Coronary artery (tissue), 2 donors: ENCODE data around the gene FRAS1.

Experiments
- DNase-seq: peaks from one replicate; pipeline ENCODE4 v3.0.0-alpha.2; 2017; ENCODE audit warnings: low spot score
- H3K27ac ChIP-seq, 2 donors: fragments of 200-600 bp; sonication (generic); one replicate each; pipeline ENCODE4 v1.5.1; 2016 to 2019
- H3K4me3 ChIP-seq: fragments of 200-600 bp; sonication (generic); 2 replicates; pipeline ENCODE4 v1.5.1; 2016; ENCODE audit warnings: mild to moderate bottlenecking, moderate library complexity
- CTCF ChIP-seq: fragments of 200-600 bp; sonication (generic); IDR thresholded peaks from one replicate; pipeline ENCODE4 v1.5.1; 2019; ENCODE audit warnings: antibody characterized with exemption

Gene FRAS1

DNA sequence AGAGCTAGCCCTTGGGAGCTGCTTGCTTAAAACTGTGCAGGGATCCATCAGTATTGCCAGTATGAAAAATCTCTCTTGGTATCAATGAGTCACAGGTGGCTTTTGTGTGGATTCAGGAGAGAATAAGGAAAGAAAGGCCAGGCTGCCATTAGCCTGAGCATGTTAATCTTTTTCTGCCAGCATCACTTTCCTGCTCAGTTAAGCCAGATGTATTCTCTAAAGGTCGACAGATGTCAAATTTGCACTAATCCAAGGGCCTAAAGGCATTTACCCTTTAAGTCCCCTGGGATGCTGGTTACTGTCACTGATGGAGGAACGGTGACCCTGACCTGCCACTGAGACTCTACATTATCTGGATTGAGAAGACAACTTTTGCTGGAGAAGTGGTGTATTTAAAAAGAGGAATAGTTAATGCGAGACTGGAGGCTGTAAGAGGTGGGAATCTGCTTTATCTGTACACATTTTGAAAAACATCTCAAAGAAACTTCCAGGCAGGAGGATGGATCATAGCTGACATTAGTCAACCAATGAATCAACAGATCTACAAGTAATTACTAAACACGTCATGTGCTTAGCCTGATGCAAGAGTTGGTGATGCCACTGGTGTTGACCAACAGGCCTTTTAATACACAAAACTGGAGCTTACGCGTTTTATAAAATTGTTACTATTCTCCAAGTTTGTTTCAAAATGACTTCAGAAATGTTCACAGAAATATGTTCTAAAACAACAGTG lies 253.1 kb downstream of the FRAS1 start:
- Histone ChIP-seq H3K4me3 (no peak overlapping the region), H3K27ac (no peak overlapping the region)
- TF ChIP-seq CTCF = no peak
- no peak for DNase-seq

DNA sequence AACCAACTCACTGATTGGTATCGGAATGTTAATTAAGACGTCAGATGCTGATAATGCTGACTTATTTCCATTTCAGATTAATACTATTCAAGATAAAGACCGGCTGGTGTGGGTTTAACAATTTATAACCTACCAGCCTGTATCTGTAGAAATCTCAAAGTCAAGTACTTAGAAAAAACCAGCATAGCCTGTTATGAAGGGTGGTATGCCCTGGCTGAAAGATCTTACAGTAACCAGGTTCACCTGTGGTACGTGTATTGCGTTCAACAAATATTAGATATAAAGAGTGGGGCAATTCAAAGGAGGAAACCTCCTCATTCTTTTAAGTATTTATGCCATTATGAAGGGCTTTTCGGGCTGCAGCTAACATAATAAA lies 253.6 kb downstream of the FRAS1 start:
- no peak for DNase-seq
- TF ChIP-seq CTCF = no peak
- no peak overlapping the region for H3K27ac ChIP-seq
- H3K4me3 ChIP-seq = no peak overlapping the region

DNA sequence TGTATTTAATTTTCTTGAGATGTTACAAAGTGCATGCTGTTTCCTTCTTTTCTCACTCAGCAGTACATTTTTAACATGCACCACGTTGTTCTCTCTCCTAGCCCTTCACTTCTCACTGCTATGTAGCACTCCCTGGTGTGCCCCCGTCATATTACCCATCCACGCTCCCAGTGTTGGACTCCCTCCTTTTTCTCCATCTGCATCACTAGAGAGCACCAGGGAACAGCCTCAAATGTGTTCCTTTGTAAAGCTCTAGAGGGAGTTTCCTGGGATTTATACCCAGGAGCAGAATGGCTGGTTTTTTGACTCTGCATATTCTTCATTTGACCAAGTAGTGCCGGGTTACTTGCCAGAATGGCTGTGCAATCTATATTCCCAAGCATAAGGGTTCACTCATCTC lies 254.2 kb downstream of the FRAS1 start:
- no peak for TF ChIP-seq CTCF
- H3K27ac ChIP-seq = no peak overlapping the region
- no peak overlapping the region for H3K4me3 ChIP-seq
- DNase-seq = no peak

DNA sequence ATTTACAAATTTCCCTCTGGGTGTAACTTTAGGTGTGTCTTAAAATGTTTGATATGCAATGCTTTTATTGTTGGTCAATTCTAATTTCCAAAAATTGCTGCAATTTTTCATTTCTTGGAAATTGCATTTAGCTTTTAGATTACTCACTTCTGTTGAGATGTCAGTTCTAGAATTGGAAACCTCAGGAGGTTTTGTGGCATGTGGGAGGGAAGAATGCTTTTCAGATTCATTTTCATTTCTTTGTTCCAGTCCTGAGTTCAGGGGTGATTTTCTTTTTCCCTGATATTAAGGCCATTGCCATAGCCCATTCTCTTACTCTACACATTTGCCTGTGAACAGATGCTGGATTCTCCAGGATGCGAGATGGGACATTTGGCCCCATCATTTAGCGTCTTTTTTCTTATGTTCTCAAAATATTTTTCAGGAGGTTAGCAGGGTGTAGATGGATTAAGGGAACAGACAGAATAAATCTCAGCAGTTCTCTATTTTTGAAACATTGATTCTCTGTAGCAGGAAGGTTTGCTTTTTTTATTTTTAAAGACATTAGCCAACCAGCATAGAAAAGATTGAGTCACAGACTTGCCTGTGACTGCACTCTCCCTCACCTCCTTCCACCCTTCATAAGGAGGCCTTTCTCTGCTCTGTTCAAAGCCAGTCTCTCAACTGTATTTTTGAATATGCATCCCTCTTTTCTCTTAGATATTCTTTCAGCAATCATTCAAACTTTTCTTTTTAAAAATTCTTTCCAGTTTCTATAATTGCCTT lies 256.0 kb downstream of the FRAS1 start:
- no peak overlapping the region for H3K4me3 ChIP-seq
- no peak overlapping the region for H3K27ac ChIP-seq
- DNase-seq = no peak
- no peak for TF ChIP-seq CTCF

- Histone ChIP-seq H3K27ac (no peak overlapping the region), H3K4me3 (no peak overlapping the region)
- DNase-seq = no peak
- no peak for TF ChIP-seq CTCF
These were observed 256.6 kb downstream of the FRAS1 start for GRCh38 chr4:78313754-78314120.

DNA sequence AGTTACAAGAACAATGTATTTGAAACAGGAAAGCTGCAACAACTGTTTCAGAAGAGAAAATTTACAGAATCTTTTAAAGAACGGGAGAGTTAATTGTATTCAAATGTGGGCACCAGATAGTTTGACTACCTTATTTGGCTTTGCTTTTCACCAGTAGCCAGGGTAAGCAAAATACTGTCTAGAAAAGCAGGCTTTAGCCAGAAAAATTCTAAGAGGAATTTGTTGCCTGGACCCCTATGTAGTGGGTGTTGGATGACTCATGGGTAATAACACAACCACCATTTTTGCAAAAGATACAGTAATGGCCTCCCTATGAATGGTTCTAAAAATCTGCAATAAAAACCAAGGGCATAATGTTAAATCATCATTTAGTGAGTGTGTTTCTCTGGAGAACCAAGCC lies 261.0 kb downstream of the FRAS1 start:
- DNase-seq = no peak

More for the DNA sequence above, 261.0 kb downstream of the FRAS1 start:
- Histone ChIP-seq H3K27ac (no peak overlapping the region), H3K4me3 (no peak overlapping the region)
- TF ChIP-seq CTCF = no peak
